H9 (cell line): ENCODE results near the gene HSD17B8. TPM values are rescaled to one million over a fixed set of nuclear protein-coding genes. Genes with fewer than 3 reads are reported as not detected.
A peak's percentile ranks its signal among the peaks of the same experiment; 100 is the strongest.

ENCODE experiments used
- DNase-seq: peaks from one replicate; pipeline ENCODE4 v3.0.0-alpha.2; 2017
- H2AFZ ChIP-seq: one replicate; pipeline ENCODE4 v1.6.1; 2013; ENCODE audit warnings: mild to moderate bottlenecking, low read length, control low read depth, moderate library complexity
- H2AK5ac ChIP-seq: 2 replicates; pipeline ENCODE4 v1.6.1; 2013; ENCODE audit warnings: low read length, control low read depth, mixed read lengths; ENCODE audit not compliant: insufficient read length
- H2BK120ac ChIP-seq: one replicate; pipeline ENCODE4 v1.6.1; 2013; ENCODE audit warnings: low read depth, mild to moderate bottlenecking, low read length, control low read depth, inconsistent platforms; ENCODE audit not compliant: poor library complexity, severe bottlenecking
- H2BK12ac ChIP-seq: 2 replicates; pipeline ENCODE4 v1.6.1; 2013; ENCODE audit warnings: low read length, control low read depth, mixed read lengths, low read depth; ENCODE audit not compliant: insufficient read length
- H2BK15ac ChIP-seq: 2 replicates; pipeline ENCODE4 v1.6.1; 2013; ENCODE audit warnings: low read depth, low read length, control low read depth
- H2BK20ac ChIP-seq: one replicate; pipeline ENCODE4 v1.6.1; 2013; ENCODE audit warnings: low read depth, mild to moderate bottlenecking, low read length, control low read depth, inconsistent platforms; ENCODE audit not compliant: poor library complexity, severe bottlenecking
- H2BK5ac ChIP-seq: 2 replicates; pipeline ENCODE4 v1.6.1; 2013; ENCODE audit warnings: low read length, control low read depth, mixed read lengths; ENCODE audit not compliant: insufficient read length
- H3K14ac ChIP-seq: 2 replicates; pipeline ENCODE4 v1.6.1; 2013; ENCODE audit warnings: low read length, control low read depth; ENCODE audit not compliant: insufficient read depth
- H3K18ac ChIP-seq: 2 replicates; pipeline ENCODE4 v1.6.1; 2013; ENCODE audit warnings: low read depth, mild to moderate bottlenecking, mixed read lengths, low read length, control low read depth; ENCODE audit not compliant: insufficient read length
- H3K23ac ChIP-seq: 2 replicates; pipeline ENCODE4 v1.6.1; 2013; ENCODE audit warnings: low read length, control low read depth, mixed read lengths, low read depth; ENCODE audit not compliant: insufficient read length
- H3K23me2 ChIP-seq: 2 replicates; pipeline ENCODE4 v1.6.1; 2013; ENCODE audit warnings: low read depth, mild to moderate bottlenecking, mixed read lengths, low read length, control low read depth; ENCODE audit not compliant: insufficient read length, poor library complexity, severe bottlenecking
- H3K27ac ChIP-seq: 2 replicates; pipeline ENCODE4 v1.5.1; 2013; ENCODE audit warnings: low read length, control low read depth, mixed read lengths, low read depth; ENCODE audit not compliant: insufficient read length
- H3K27me3 ChIP-seq: 2 replicates; pipeline ENCODE4 v1.6.1; 2013; ENCODE audit warnings: low read length, control low read depth, inconsistent platforms; ENCODE audit not compliant: insufficient read depth
- H3K4ac ChIP-seq: 2 replicates; pipeline ENCODE4 v1.6.1; 2013; ENCODE audit warnings: low read depth, mild to moderate bottlenecking, control low read depth, inconsistent platforms, low read length, moderate library complexity
- H3K4me1 ChIP-seq: 2 replicates; pipeline ENCODE4 v1.6.1; 2013; ENCODE audit warnings: low read length, control low read depth, inconsistent platforms; ENCODE audit not compliant: insufficient read depth
- H3K4me2 ChIP-seq: 2 replicates; pipeline ENCODE4 v1.6.1; 2013; ENCODE audit warnings: low read length, control low read depth, mixed read lengths; ENCODE audit not compliant: insufficient read length, insufficient read depth
- H3K56ac ChIP-seq: 2 replicates; pipeline ENCODE4 v1.6.1; 2013; ENCODE audit warnings: low read depth, mild to moderate bottlenecking, mixed read lengths, low read length, control low read depth; ENCODE audit not compliant: insufficient read length
- H3K79me1 ChIP-seq: 2 replicates; pipeline ENCODE4 v1.6.1; 2013; ENCODE audit warnings: low read depth, mild to moderate bottlenecking, moderate library complexity, low read length, control low read depth, inconsistent platforms; ENCODE audit not compliant: insufficient read depth, poor library complexity, severe bottlenecking
- H3K79me2 ChIP-seq: 2 replicates; pipeline ENCODE4 v1.6.1; 2013; ENCODE audit warnings: low read length, control low read depth, inconsistent platforms; ENCODE audit not compliant: insufficient read depth
- H3K9ac ChIP-seq: 2 replicates; pipeline ENCODE4 v1.6.1; 2013; ENCODE audit warnings: low read length, control low read depth, mixed read lengths; ENCODE audit not compliant: insufficient read length; ENCODE audit errors: extremely low read depth
- H3K9me3 ChIP-seq: one replicate; pipeline ENCODE4 v1.6.1; 2013; ENCODE audit warnings: low read depth, low read length, inconsistent platforms; ENCODE audit not compliant: control insufficient read depth
- H3T11ph ChIP-seq: one replicate; pipeline ENCODE4 v1.6.1; 2013; ENCODE audit warnings: mild to moderate bottlenecking, low read length, control low read depth, inconsistent platforms
- H4K20me1 ChIP-seq: one replicate; pipeline ENCODE4 v1.6.1; 2013; ENCODE audit not compliant: control insufficient read depth, insufficient read length, insufficient read depth
- H4K5ac ChIP-seq: 2 replicates; pipeline ENCODE4 v1.6.1; 2013; ENCODE audit warnings: low read depth, mild to moderate bottlenecking, mixed read lengths, low read length, control low read depth; ENCODE audit not compliant: insufficient read length
- H4K8ac ChIP-seq: replicated peaks from 2 replicates; pipeline ENCODE4 v1.6.1; 2013; ENCODE audit warnings: low read length, control low read depth, mixed read lengths, low read depth; ENCODE audit not compliant: insufficient read length
- H4K91ac ChIP-seq: 2 replicates; pipeline ENCODE4 v1.6.1; 2013; ENCODE audit warnings: low read depth, mild to moderate bottlenecking, moderate library complexity, mixed read lengths, low read length, control low read depth; ENCODE audit not compliant: insufficient read length
- H3K27ac Mint-ChIP-seq, 3 experiments: 2 replicates in 2 of 3; 3 replicates in 1 of 3; pipeline ENCODE4 v1.8.0; 2020 to 2021; ENCODE audit warnings: mixed read lengths in 3 of 3, mild to moderate bottlenecking in 1 of 3, moderate library complexity in 1 of 3
- H3K27me3 Mint-ChIP-seq: 2 replicates; pipeline ENCODE4 v1.8.0; 2021; ENCODE audit warnings: low read depth, mild to moderate bottlenecking, moderate library complexity, mixed read lengths
- H3K36me3 Mint-ChIP-seq, 3 experiments: 2 replicates in 2 of 3; 3 replicates in 1 of 3; pipeline ENCODE4 v1.8.0; 2020 to 2021; ENCODE audit warnings: low read depth in 3 of 3, mixed read lengths in 3 of 3; ENCODE audit not compliant: insufficient read depth in 1 of 3
- H3K4me1 Mint-ChIP-seq, 2 experiments: 2 replicates each; pipeline ENCODE4 v1.8.0; 2020; ENCODE audit warnings: mixed read lengths in 2 of 2
- H3K4me3 Mint-ChIP-seq, 2 experiments: 2 replicates in 1 of 2; 3 replicates in 1 of 2; pipeline ENCODE4 v1.8.0; 2020 to 2021; ENCODE audit warnings: mild to moderate bottlenecking in 2 of 2, mixed read lengths in 2 of 2, moderate library complexity in 1 of 2
- H3K9me3 Mint-ChIP-seq, 2 experiments: 2 replicates in 1 of 2; 3 replicates in 1 of 2; pipeline ENCODE4 v1.8.0; 2020; ENCODE audit warnings: mild to moderate bottlenecking in 2 of 2, mixed read lengths in 2 of 2, moderate library complexity in 1 of 2
- CTCF ChIP-seq: fragments of 200-600 bp; sonication (generic); conservative IDR thresholded peaks from 3 replicates; pipeline ENCODE4 v1.8.0; 2021; ENCODE audit warnings: antibody characterized with exemption, mild to moderate bottlenecking
- WGBS: extraction: QIAGEN DNeasy Blood & Tissue Kit; methylation state at CpG from one replicate; pipeline ENCODE4 v1.1.7; 2013; ENCODE audit warnings: missing lambda C conversion rate, low lambda C conversion rate, mixed read lengths; ENCODE audit not compliant: insufficient read length; ENCODE audit errors: extremely low coverage; 5-methylcytosine and 5-hydroxymethylcytosine counted together
- total RNA-seq: library from RNA; stranded (reverse); gene quantifications from 2 replicates; pipeline ENCODE4 v1.2.1, GENCODE V29; 2021

Gene HSD17B8
- total RNA-seq, 1 experiment from 2014 or later = 7.1 TPM

- Histone ChIP-seq H3K18ac (no peak overlapping the region), H4K20me1 (peaks cover 3% of the 10 kb centered on the region), H4K91ac (no peak overlapping the region), H3K4me2 (no peak overlapping the region), H4K8ac (no peak overlapping the region), H2BK20ac (no peak overlapping the region), H3K23ac (no peak overlapping the region), H2AK5ac (no peak overlapping the region), H3K79me2 (no peaks in the 10 kb centered on the region), H2BK12ac (no peak overlapping the region), H3K79me1 (no peaks in the 10 kb centered on the region), H4K5ac (no peak overlapping the region), H3K9ac (no peak overlapping the region), H3K56ac (no peak overlapping the region), H3K4ac (no peak overlapping the region), H3K9me3 (no peaks in the 10 kb centered on the region), H3K14ac (no peak overlapping the region), H2BK120ac (no peak overlapping the region), H2AFZ (no peak overlapping the region), H3K4me1 (peaks cover 6% of the 10 kb centered on the region; the same call in 1 of the 2 replicates), H3K27me3 (peaks cover 43% of the 10 kb centered on the region), H2BK15ac (no peak overlapping the region), H3T11ph (no peak overlapping the region), H3K23me2 (peaks cover 27% of the 10 kb centered on the region), H2BK5ac (no peak overlapping the region), H3K27ac (no peak overlapping the region)
- no peaks in the 10 kb centered on the region; a peak in 1 of 5 replicates for H3K9me3 Mint-ChIP-seq
- no peak overlapping the region; a peak in 1 of 7 replicates for H3K27ac Mint-ChIP-seq
- peaks cover 47 to 58% of the 10 kb centered on the region in 2 experiments for H3K4me1 Mint-ChIP-seq
- peak overlapping the region in 1 of 2 experiments; percentile 95; a peak in 2 of 5 replicates for H3K4me3 Mint-ChIP-seq
- TF ChIP-seq CTCF = no peak
- DNase-seq = no peak
- WGBS = no CpG with 5 or more reads among the region's 10 CpGs
- H3K36me3 Mint-ChIP-seq = peaks cover 7 to 24% (median 16%) of the 10 kb centered on the region in 3 experiments; a peak in 6 of 7 replicates
- peaks cover 82% of the 10 kb centered on the region for H3K27me3 Mint-ChIP-seq
Observed at GRCh38 chr6:33209856-33210255, 5.4 kb downstream of the HSD17B8 start.
